ELR (cell line): ENCODE data around the gene ADSS1.

Experiments
- DNase-seq: peaks from one replicate; pipeline ENCODE4 v3.0.0-alpha.2; 2015; ENCODE audit warnings: low read depth

Gene ADSS1

GRCh38 chr14:104700225-104700651 lies 23.8 kb upstream of the ADSS1 start:
- no peak for DNase-seq

- no peak for DNase-seq
Observed at GRCh38 chr14:104700747-104701217, 23.2 kb upstream of the ADSS1 start.

- no peak for DNase-seq
Observed at GRCh38 chr14:104701383-104702076, 22.5 kb upstream of the ADSS1 start.

GRCh38 chr14:104702106-104702505 lies 21.9 kb upstream of the ADSS1 start:
- no peak for DNase-seq

- no peak for DNase-seq
Observed at GRCh38 chr14:104702673-104703072, 21.4 kb upstream of the ADSS1 start.

- no peak for DNase-seq
Observed at GRCh38 chr14:104703269-104703668, 20.8 kb upstream of the ADSS1 start.

GRCh38 chr14:104704252-104704651 lies 19.8 kb upstream of the ADSS1 start:
- DNase-seq = no peak

GRCh38 chr14:104705340-104706047 lies 18.5 kb upstream of the ADSS1 start:
- peak; percentile 55 for DNase-seq

- DNase-seq = peak; percentile 36
Observed at GRCh38 chr14:104706733-104707607, 17.1 kb upstream of the ADSS1 start.

GRCh38 chr14:104707608-104708595 lies 16.1 kb upstream of the ADSS1 start:
- no peak for DNase-seq

GRCh38 chr14:104708606-104709268 lies 15.3 kb upstream of the ADSS1 start:
- DNase-seq = peak; percentile 75

- DNase-seq = no peak
Observed at GRCh38 chr14:104709387-104710039, 14.5 kb upstream of the ADSS1 start.

GRCh38 chr14:104710071-104710735 lies 13.8 kb upstream of the ADSS1 start:
- DNase-seq = no peak

- no peak for DNase-seq
Observed at GRCh38 chr14:104712881-104713734, 10.9 kb upstream of the ADSS1 start.

- no peak for DNase-seq
Observed at GRCh38 chr14:104714066-104714465, 10.0 kb upstream of the ADSS1 start.

- DNase-seq = no peak
Observed at GRCh38 chr14:104714681-104715080, 9.3 kb upstream of the ADSS1 start.

GRCh38 chr14:104715416-104715815 lies 8.6 kb upstream of the ADSS1 start:
- DNase-seq = no peak

GRCh38 chr14:104715871-104716270 lies 8.2 kb upstream of the ADSS1 start:
- DNase-seq = no peak

- no peak for DNase-seq
Observed at GRCh38 chr14:104717137-104717536, 6.9 kb upstream of the ADSS1 start.
